Osteocyte (in vitro differentiated cells): ENCODE measurements around the gene EIF4G2. TPM values are rescaled to one million over a fixed set of nuclear protein-coding genes. Genes with fewer than 3 reads are reported as not detected.
"Not testable (repeated sequence)": the region's sequence is repeated elsewhere in the genome, so short reads cannot be mapped to it uniquely, and the experiment has no call there.

Experiments used
- DNase-seq: peaks from one replicate; pipeline ENCODE4 v3.0.0; 2021; ENCODE audit warnings: mixed read lengths; ENCODE audit not compliant: unreplicated experiment; ENCODE audit errors: extremely low spot score
- H3K27ac Mint-ChIP-seq: one replicate; pipeline ENCODE4 v1.8.0; 2021; ENCODE audit warnings: mild to moderate bottlenecking, mixed read lengths; ENCODE audit not compliant: unreplicated experiment
- H3K27me3 Mint-ChIP-seq: one replicate; pipeline ENCODE4 v1.8.0; 2021; ENCODE audit warnings: mixed read lengths; ENCODE audit not compliant: unreplicated experiment
- H3K36me3 Mint-ChIP-seq: one replicate; pipeline ENCODE4 v1.8.0; 2021; ENCODE audit warnings: mixed read lengths; ENCODE audit not compliant: unreplicated experiment
- H3K4me1 Mint-ChIP-seq: one replicate; pipeline ENCODE4 v1.8.0; 2021; ENCODE audit warnings: mixed read lengths; ENCODE audit not compliant: unreplicated experiment
- H3K4me3 Mint-ChIP-seq: one replicate; pipeline ENCODE4 v1.8.0; 2021; ENCODE audit warnings: mild to moderate bottlenecking, moderate library complexity, mixed read lengths; ENCODE audit not compliant: unreplicated experiment
- H3K9me3 Mint-ChIP-seq: one replicate; pipeline ENCODE4 v1.8.0; 2021; ENCODE audit warnings: mixed read lengths; ENCODE audit not compliant: unreplicated experiment
- CTCF ChIP-seq: fragments of 200-600 bp; sonication (generic); IDR thresholded peaks from 2 replicates; pipeline ENCODE4 v1.5.0; 2021; ENCODE audit warnings: antibody characterized with exemption, mild to moderate bottlenecking, moderate library complexity
- total RNA-seq: library from RNA; stranded (reverse); gene quantifications from 2 replicates; pipeline ENCODE4 v1.2.1, GENCODE V29; 2021

The EIF4G2 gene
- total RNA-seq, 1 donor from 2014 or later, result 966 TPM

GRCh38 chr11:10824888-10825287 lies 16.2 kb upstream of the EIF4G2 start:
- TF ChIP-seq CTCF, result no peak
- no peak overlapping the region for H3K27ac Mint-ChIP-seq
- no peaks in the 10 kb centered on the region for H3K36me3 Mint-ChIP-seq
- no peak overlapping the region for H3K4me3 Mint-ChIP-seq
- H3K9me3 Mint-ChIP-seq, result no peaks in the 10 kb centered on the region
- no peak for DNase-seq
- H3K4me1 Mint-ChIP-seq, result no peaks in the 10 kb centered on the region
- no peaks in the 10 kb centered on the region for H3K27me3 Mint-ChIP-seq

DNA sequence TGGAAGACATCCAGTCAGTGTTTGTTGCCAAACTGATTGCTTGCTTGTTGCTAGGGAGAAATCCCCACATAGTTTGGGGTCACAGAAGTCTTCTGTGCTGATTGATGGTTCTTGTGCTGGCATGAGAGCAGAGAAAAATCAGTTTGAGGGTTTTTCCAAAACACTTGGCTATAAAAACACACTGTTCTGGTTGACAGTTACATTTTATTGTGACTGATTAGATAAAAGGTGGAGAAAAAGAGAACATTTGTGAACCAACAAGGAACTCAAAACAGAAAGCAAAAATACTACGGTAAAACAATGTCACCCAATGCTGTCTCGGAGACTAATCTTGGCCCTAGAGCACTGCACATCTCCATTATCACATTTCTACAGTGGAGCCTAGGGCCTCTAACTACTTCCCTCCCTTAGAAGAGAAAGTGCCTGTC lies 14.4 kb upstream of the EIF4G2 start:
- no peaks in the 10 kb centered on the region for H3K27me3 Mint-ChIP-seq

GRCh38 chr11:10822491-10822890 lies 13.8 kb upstream of the EIF4G2 start:
- not testable (repeated sequence) for H3K9me3 Mint-ChIP-seq, H3K4me3 Mint-ChIP-seq, H3K36me3 Mint-ChIP-seq, H3K27me3 Mint-ChIP-seq, H3K27ac Mint-ChIP-seq, DNase-seq, H3K4me1 Mint-ChIP-seq

More for the DNA sequence above, 14.4 kb upstream of the EIF4G2 start:
- Mint-ChIP-seq H3K9me3 (no peaks in the 10 kb centered on the region), H3K36me3 (no peaks in the 10 kb centered on the region), H3K4me1 (no peaks in the 10 kb centered on the region), H3K4me3 (no peak overlapping the region), H3K27ac (no peak overlapping the region)
- no peak for DNase-seq
- no peak for TF ChIP-seq CTCF

GRCh38 chr11:10818594-10818993 lies 9.9 kb upstream of the EIF4G2 start:
- no peak overlapping the region for H3K27ac Mint-ChIP-seq
- H3K27me3 Mint-ChIP-seq, result no peaks in the 10 kb centered on the region
- H3K9me3 Mint-ChIP-seq, result no peaks in the 10 kb centered on the region

DNA sequence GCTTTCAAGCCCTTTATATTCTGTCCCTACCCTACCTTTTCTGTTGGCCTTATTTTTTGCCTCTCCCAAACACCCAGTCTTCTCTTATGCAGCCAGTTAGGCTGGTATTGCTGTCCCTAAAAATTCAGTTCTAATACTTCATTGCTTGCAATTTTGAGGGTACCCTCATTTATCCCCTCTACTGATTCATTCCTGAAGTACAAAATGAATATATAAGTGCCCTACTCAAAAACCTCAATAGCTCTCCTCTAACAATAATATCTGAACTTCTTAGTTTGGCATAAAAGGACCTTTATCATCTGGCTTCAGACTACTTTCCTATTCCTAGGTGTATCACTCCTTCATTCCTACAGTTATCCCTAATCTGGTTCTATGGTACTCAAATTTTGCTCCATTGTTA lies 5.2 kb upstream of the EIF4G2 start:
- H3K4me3 Mint-ChIP-seq, result no peak overlapping the region
- peaks cover 11% of the 10 kb centered on the region for H3K4me1 Mint-ChIP-seq
- no peaks in the 10 kb centered on the region for H3K36me3 Mint-ChIP-seq
- H3K9me3 Mint-ChIP-seq, result no peaks in the 10 kb centered on the region
- no peak for DNase-seq
- no peak overlapping the region for H3K27ac Mint-ChIP-seq
- TF ChIP-seq CTCF, result no peak
- H3K27me3 Mint-ChIP-seq, result no peaks in the 10 kb centered on the region

More at GRCh38 chr11:10818594-10818993, 9.9 kb upstream of the EIF4G2 start:
- Mint-ChIP-seq H3K4me3 (no peak overlapping the region), H3K4me1 (no peaks in the 10 kb centered on the region), H3K36me3 (no peaks in the 10 kb centered on the region)
- DNase-seq, result no peak
- TF ChIP-seq CTCF, result no peak
